ENCODE measurements around the gene ULBP1. TPM values are rescaled to one million over a fixed set of nuclear protein-coding genes. Genes with fewer than 3 reads are reported as not detected.

The ULBP1 gene
- total RNA-seq, 1 experiment from 2014 or later, result 1.6 TPM

DNA sequence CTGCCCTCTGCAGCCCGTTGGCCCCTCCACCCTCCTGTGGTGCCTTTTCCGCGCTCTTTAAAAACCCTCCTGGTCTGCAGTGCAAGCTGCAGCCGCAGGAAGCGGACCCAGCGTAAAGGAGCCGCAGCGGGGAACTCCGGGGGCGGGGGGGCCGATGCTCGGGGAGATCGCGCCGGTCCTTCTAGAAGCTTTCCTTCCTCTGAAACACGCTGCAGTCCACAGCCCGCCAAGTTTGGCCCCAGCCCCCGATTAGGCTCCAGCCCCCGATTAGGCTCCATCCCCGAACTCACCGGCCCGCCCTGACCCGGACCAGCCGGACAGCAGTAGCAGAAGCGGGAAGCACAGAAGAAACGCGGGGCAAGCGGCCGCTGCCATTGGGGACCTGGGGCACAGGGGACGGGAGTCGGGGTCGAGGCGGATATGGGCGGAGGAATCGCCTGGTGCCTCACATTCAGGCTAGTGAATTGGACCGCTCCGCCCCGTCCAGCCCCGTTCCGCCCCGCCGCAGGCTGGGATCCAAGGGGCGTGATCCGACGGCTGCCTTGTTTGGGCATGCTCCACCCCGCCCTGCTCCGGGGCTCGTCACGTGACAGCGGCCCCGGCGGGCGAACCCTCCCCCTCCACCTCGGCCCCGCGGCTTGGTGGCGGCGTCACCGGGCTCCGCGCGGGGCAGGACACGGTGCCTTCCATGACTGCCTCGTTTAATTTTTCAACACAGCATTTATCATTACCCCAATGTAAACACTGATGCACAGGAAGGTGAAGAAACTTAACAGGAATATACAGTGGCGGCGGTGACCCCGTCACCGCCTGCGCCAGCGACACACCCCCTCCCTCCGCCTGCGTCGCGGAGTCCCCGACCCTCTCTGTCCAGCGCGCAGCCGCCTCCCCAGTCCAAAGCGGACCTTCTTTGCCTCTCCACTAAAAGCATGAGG, 41.3 kb downstream of the ULBP1 start:
- WGBS (ENCODE audit: extremely low coverage, insufficient read length, low lambda C conversion rate), result no CpG with 5 or more reads among the region's 79 CpGs

More for the DNA sequence above, 41.3 kb downstream of the ULBP1 start:
- no peak overlapping the region for H4K8ac ChIP-seq (replicated peaks; ENCODE audit: insufficient read length, low read depth, low read length)
- H3K79me2 ChIP-seq (ENCODE audit: insufficient read depth, low read length), result no peaks in the 10 kb centered on the region
- peaks cover 0 to 2% of the 10 kb centered on the region in 2 experiments; a peak in 3 of 5 replicates for H3K9me3 Mint-ChIP-seq
- H3K4me3 Mint-ChIP-seq, result peak overlapping the region; percentile 85 to 91
- 0 out of 2 replicates have a peak overlapping the region, but pooled peaks have one; percentile 16 for H3K14ac ChIP-seq (ENCODE audit: insufficient read depth, low read length)
- no peak overlapping the region for H3K4ac ChIP-seq (ENCODE audit: low read depth, low read length)
- H3K4me1 Mint-ChIP-seq, result peaks cover 7 to 8% of the 10 kb centered on the region in 2 experiments
- H2BK12ac ChIP-seq (ENCODE audit: insufficient read length, low read depth, low read length), result no peak overlapping the region
- H4K5ac ChIP-seq (ENCODE audit: insufficient read length, low read depth, low read length), result no peak overlapping the region
- peaks cover 19% of the 10 kb centered on the region; the same call in 1 of the 2 replicates for H3K27me3 ChIP-seq (ENCODE audit: insufficient read depth, low read length)
- peak; percentile 98 for DNase-seq
- peaks cover 5% of the 10 kb centered on the region for H3K23me2 ChIP-seq (ENCODE audit: insufficient read length, low read depth, low read length, poor library complexity, severe bottlenecking)
- no peak overlapping the region for H2AK5ac ChIP-seq (ENCODE audit: insufficient read length, low read length)
- no peak overlapping the region for H3K23ac ChIP-seq (ENCODE audit: insufficient read length, low read depth, low read length)
- H3K4me2 ChIP-seq (ENCODE audit: insufficient read depth, insufficient read length, low read length), result peak overlapping the region; percentile 67
- no peak overlapping the region for H3K9ac ChIP-seq (ENCODE audit: extremely low read depth, insufficient read length, low read length)
- no peak overlapping the region for H3T11ph ChIP-seq (ENCODE audit: low read length)
- H2BK20ac ChIP-seq (ENCODE audit: low read depth, low read length, poor library complexity, severe bottlenecking), result no peak overlapping the region
- peak overlapping the region; percentile 55 for H3K18ac ChIP-seq (ENCODE audit: insufficient read length, low read depth, low read length)
- no peaks in the 10 kb centered on the region for H3K79me1 ChIP-seq (ENCODE audit: insufficient read depth, low read depth, low read length, poor library complexity, severe bottlenecking)
- H3K4me1 ChIP-seq (ENCODE audit: insufficient read depth, low read length), result no peaks in the 10 kb centered on the region
- no peak overlapping the region for H4K91ac ChIP-seq (ENCODE audit: insufficient read length, low read depth, low read length)
- no peak overlapping the region for H3K27ac ChIP-seq (ENCODE audit: insufficient read length, low read depth, low read length)
- H2BK5ac ChIP-seq (ENCODE audit: insufficient read length, low read length), result no peak overlapping the region
- H2BK15ac ChIP-seq (ENCODE audit: low read depth, low read length), result no peak overlapping the region
- no peak for TF ChIP-seq CTCF (conservative IDR thresholded peaks at IDR 0.05)
- H4K20me1 ChIP-seq (ENCODE audit: control insufficient read depth, insufficient read depth, insufficient read length), result no peaks in the 10 kb centered on the region
- H3K27me3 Mint-ChIP-seq (ENCODE audit: low read depth), result peaks cover 56% of the 10 kb centered on the region
- H3K56ac ChIP-seq (ENCODE audit: insufficient read length, low read depth, low read length), result no peak overlapping the region
- no peaks in the 10 kb centered on the region for H3K9me3 ChIP-seq (ENCODE audit: control insufficient read depth, low read depth, low read length)
- H3K36me3 Mint-ChIP-seq (ENCODE audit: insufficient read depth in 1 of 3, low read depth in 3 of 3), result peaks cover 0 to 12% (median 0%) of the 10 kb centered on the region in 3 experiments; a peak in 2 of 7 replicates
- H2BK120ac ChIP-seq (ENCODE audit: low read depth, low read length, poor library complexity, severe bottlenecking), result no peak overlapping the region
- H3K27ac Mint-ChIP-seq, result peak overlapping the region in 1 of 3 experiments; percentile 98; a peak in 2 of 7 replicates
- H2AFZ ChIP-seq (ENCODE audit: low read length), result no peak overlapping the region

Data from H9 (cell line).